TTC549 (cell line): ENCODE results near the gene ETNK2.
A peak's percentile ranks its signal among the peaks of the same experiment; 100 is the strongest.

ENCODE experiments used
- FAIRE-seq: peaks from 2 replicates; lab custom pipeline; 2012; peaks lifted over from hg19 to GRCh38; lab: Jason Lieb, UNC

ETNK2 gene

GRCh38 chr1:204147406-204148383 lies 4.1 kb downstream of the ETNK2 start:
- no peak for FAIRE-seq

- no peak for FAIRE-seq
Measured at GRCh38 chr1:204146965-204147364, 4.9 kb downstream of the ETNK2 start.

- FAIRE-seq = no peak
Measured at GRCh38 chr1:204146309-204146708, 5.5 kb downstream of the ETNK2 start.

GRCh38 chr1:204145033-204145504 lies 6.8 kb downstream of the ETNK2 start:
- FAIRE-seq = no peak

- FAIRE-seq = no peak
Measured at GRCh38 chr1:204143276-204144041, 8.4 kb downstream of the ETNK2 start.

- FAIRE-seq = no peak
Measured at GRCh38 chr1:204142032-204142974, 9.5 kb downstream of the ETNK2 start.

- FAIRE-seq = no peak
Measured at GRCh38 chr1:204141131-204141530, 10.7 kb downstream of the ETNK2 start.

- FAIRE-seq = no peak
Measured at GRCh38 chr1:204139952-204140351, 11.9 kb downstream of the ETNK2 start.

GRCh38 chr1:204139088-204139487 lies 12.8 kb downstream of the ETNK2 start:
- no peak for FAIRE-seq

- no peak for FAIRE-seq
Measured at GRCh38 chr1:204136814-204137213, 15.0 kb downstream of the ETNK2 start.

- no peak for FAIRE-seq
Measured at GRCh38 chr1:204134103-204134502, 17.7 kb downstream of the ETNK2 start.

GRCh38 chr1:204132718-204133117 lies 19.1 kb downstream of the ETNK2 start:
- no peak for FAIRE-seq

GRCh38 chr1:204131978-204132377 lies 19.9 kb downstream of the ETNK2 start:
- FAIRE-seq = no peak

- no peak for FAIRE-seq
Measured at GRCh38 chr1:204130981-204131892, 20.6 kb downstream of the ETNK2 start.

GRCh38 chr1:204130178-204130577 lies 21.7 kb downstream of the ETNK2 start:
- no peak for FAIRE-seq

- no peak for FAIRE-seq
Measured at GRCh38 chr1:204128964-204129896, 22.6 kb downstream of the ETNK2 start.

- no peak for FAIRE-seq
Measured at GRCh38 chr1:204128464-204128963, 23.3 kb downstream of the ETNK2 start.

GRCh38 chr1:204127597-204128242 lies 24.1 kb downstream of the ETNK2 start:
- FAIRE-seq = peak; percentile 92

GRCh38 chr1:204126956-204127355 lies 24.9 kb downstream of the ETNK2 start:
- FAIRE-seq = no peak
